OCI-LY3 (cell line): ENCODE data around the gene SP9.

ENCODE experiments used
- H2AFZ ChIP-seq: fragments of 200-600, 300-600 bp; shearing (Covaris generic); 2 replicates; pipeline ENCODE4 v1.6.0; 2014; ENCODE audit warnings: antibody characterized with exemption, low read depth, low read length
- H3K27ac ChIP-seq: fragments of 200-600, 300-600 bp; sonication (generic); 2 replicates; pipeline ENCODE4 v1.5.1; 2014; ENCODE audit warnings: mild to moderate bottlenecking, low read length, moderate library complexity, mixed read lengths
- H3K27me3 ChIP-seq: fragments of 200-600, 300-600 bp; sonication (generic); 2 replicates; pipeline ENCODE4 v1.6.1; 2014; ENCODE audit warnings: low read depth, low read length, mixed read lengths
- H3K36me3 ChIP-seq: fragments of 200-600, 300-600 bp; sonication (generic); replicated peaks from 2 replicates; pipeline ENCODE3; 2014; ENCODE audit warnings: low read depth, low read length, mixed read lengths
- H3K4me1 ChIP-seq: fragments of 300-600, 200-600 bp; sonication (generic); 2 replicates; pipeline ENCODE4 v1.6.1; 2014; ENCODE audit warnings: low read length, mixed read lengths
- H3K4me2 ChIP-seq: fragments of 200-600, 300-600 bp; sonication (generic); 2 replicates; pipeline ENCODE4 v1.6.1; 2014; ENCODE audit warnings: low read length, mixed read lengths
- H3K4me3 ChIP-seq: fragments of 300-600, 200-600 bp; sonication (generic); 2 replicates; pipeline ENCODE4 v1.5.1; 2014; ENCODE audit warnings: antibody characterized with exemption, mild to moderate bottlenecking, low read length, moderate library complexity
- H3K79me2 ChIP-seq: fragments of 300-600, 200-600 bp; shearing (Covaris generic); 2 replicates; pipeline ENCODE4 v1.6.1; 2014; ENCODE audit warnings: mild to moderate bottlenecking, low read length, mixed read lengths
- H3K9ac ChIP-seq: fragments of 300-600, 200-600 bp; shearing (Covaris generic); 2 replicates; pipeline ENCODE4 v1.6.0; 2014; ENCODE audit warnings: mild to moderate bottlenecking, low read length, moderate library complexity
- H3K9me3 ChIP-seq: fragments of 200-600, 300-600 bp; shearing (Covaris generic); 2 replicates; pipeline ENCODE4 v1.6.1; 2014; ENCODE audit warnings: low read length, mixed read lengths; ENCODE audit not compliant: insufficient read depth
- H4K20me1 ChIP-seq: fragments of 200-600, 300-600 bp; sonication (generic); 2 replicates; pipeline ENCODE4 v1.6.1; 2016; ENCODE audit warnings: low read length, mixed read lengths; ENCODE audit not compliant: insufficient read depth
- CTCF ChIP-seq: fragments of 200-600, 300-600 bp; sonication (generic); IDR thresholded peaks from 2 replicates; pipeline ENCODE4 v1.5.1; 2014; ENCODE audit warnings: antibody characterized with exemption, low read length, low read depth
- EZH2phosphoT487 ChIP-seq: fragments of 200-600 bp; shearing (Covaris generic); IDR thresholded peaks from 2 replicates; pipeline ENCODE4 v1.6.1; 2018; ENCODE audit warnings: antibody characterized with exemption, mixed run types, low read depth

Gene SP9

DNA sequence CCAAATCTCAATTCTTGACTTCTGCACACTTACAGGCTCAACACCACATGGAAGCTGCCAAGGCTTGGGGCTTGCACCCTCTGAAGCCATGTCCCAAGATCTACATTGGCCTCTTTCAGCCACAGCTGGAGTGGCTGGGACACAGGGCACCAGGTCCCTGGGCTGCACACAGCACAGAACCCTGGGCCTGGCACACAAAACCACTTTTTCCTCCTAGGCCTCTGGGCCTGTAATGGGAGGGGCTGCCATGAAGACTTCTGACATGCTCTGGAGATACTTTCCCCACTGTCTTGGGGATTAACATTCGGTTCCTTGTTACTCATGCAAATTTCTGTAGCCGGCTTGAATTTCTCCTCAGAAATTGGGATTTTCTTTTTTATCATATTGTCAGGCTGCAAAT lies 29.9 kb downstream of the SP9 start:
- Histone ChIP-seq H3K9ac (no peak overlapping the region), H3K4me2 (no peak overlapping the region), H3K4me1 (no peaks in the 10 kb centered on the region), H3K9me3 (peaks cover 4% of the 10 kb centered on the region; the same call in 1 of the 2 replicates), H3K27ac (no peak overlapping the region), H3K36me3 (peaks cover 14% of the 10 kb centered on the region), H2AFZ (no peak overlapping the region), H4K20me1 (no peaks in the 10 kb centered on the region), H3K27me3 (no peaks in the 10 kb centered on the region), H3K4me3 (no peak overlapping the region), H3K79me2 (no peaks in the 10 kb centered on the region)
- TF ChIP-seq CTCF: no peak
- TF ChIP-seq EZH2phosphoT487: no peak

DNA sequence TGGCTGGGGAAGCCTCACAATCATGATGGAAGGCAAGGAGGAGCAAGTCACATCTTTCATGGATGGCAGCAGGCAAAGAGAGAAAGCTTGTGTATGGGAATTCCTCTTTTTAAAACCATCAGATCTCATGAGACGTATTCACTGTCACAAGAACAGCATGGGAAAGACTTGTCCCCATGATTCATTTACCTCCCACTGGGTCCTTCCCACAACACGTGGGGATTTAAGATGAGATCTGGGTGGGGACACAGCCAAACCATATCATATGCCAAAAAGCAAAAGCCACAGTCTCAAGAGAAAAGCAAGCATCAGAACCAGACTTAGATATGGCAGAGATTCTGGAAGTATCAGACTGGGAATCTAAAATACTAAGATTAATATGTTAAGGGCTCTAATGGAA lies 30.8 kb downstream of the SP9 start:
- H3K79me2 ChIP-seq: no peaks in the 10 kb centered on the region
- H3K9ac ChIP-seq: no peak overlapping the region
- H3K4me1 ChIP-seq: no peaks in the 10 kb centered on the region
- TF ChIP-seq CTCF: no peak
- TF ChIP-seq EZH2phosphoT487: no peak
- H3K36me3 ChIP-seq: peaks cover 17% of the 10 kb centered on the region
- no peak overlapping the region for H2AFZ ChIP-seq
- peaks cover 4% of the 10 kb centered on the region; the same call in 1 of the 2 replicates for H3K9me3 ChIP-seq
- H3K27ac ChIP-seq: no peak overlapping the region
- no peak overlapping the region for H3K4me3 ChIP-seq
- no peak overlapping the region for H3K4me2 ChIP-seq
- H3K27me3 ChIP-seq: no peaks in the 10 kb centered on the region
- H4K20me1 ChIP-seq: no peaks in the 10 kb centered on the region

GRCh38 chr2:174368691-174369090 lies 33.9 kb downstream of the SP9 start:
- Histone ChIP-seq H2AFZ (no peak overlapping the region), H3K9me3 (peaks cover 3% of the 10 kb centered on the region; the same call in 1 of the 2 replicates), H3K36me3 (peaks cover 10% of the 10 kb centered on the region), H4K20me1 (no peaks in the 10 kb centered on the region), H3K4me2 (no peak overlapping the region), H3K9ac (no peak overlapping the region), H3K4me1 (no peaks in the 10 kb centered on the region), H3K27ac (no peak overlapping the region), H3K4me3 (no peak overlapping the region), H3K79me2 (no peaks in the 10 kb centered on the region), H3K27me3 (no peaks in the 10 kb centered on the region)
- TF ChIP-seq CTCF: no peak
- no peak for TF ChIP-seq EZH2phosphoT487

DNA sequence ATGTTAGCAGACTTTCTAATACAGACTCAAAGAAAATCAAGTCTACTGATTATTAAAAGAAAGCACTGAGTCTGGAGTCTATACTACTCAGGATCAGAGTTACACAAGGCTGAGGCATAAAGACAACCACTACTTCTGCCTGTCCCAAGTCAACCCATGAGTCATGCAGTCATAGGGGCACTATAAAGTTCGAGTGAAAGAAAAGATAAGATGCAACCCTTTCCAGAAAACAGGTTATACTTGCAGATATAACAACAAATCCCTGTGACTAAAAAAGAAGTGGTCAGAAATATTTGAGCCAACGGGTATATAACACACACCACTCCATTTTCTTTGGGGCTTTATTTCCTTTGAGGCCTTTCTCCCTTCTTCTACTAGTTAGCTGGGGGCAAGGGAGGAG lies 42.2 kb downstream of the SP9 start:
- Histone ChIP-seq H3K79me2 (no peaks in the 10 kb centered on the region), H3K4me1 (no peaks in the 10 kb centered on the region), H3K4me3 (no peak overlapping the region), H2AFZ (no peak overlapping the region), H4K20me1 (no peaks in the 10 kb centered on the region), H3K36me3 (peaks cover 24% of the 10 kb centered on the region), H3K9me3 (no peaks in the 10 kb centered on the region), H3K9ac (no peak overlapping the region), H3K4me2 (no peak overlapping the region), H3K27me3 (no peaks in the 10 kb centered on the region), H3K27ac (no peak overlapping the region)
- no peak for TF ChIP-seq CTCF
- TF ChIP-seq EZH2phosphoT487: no peak
